Neural cell (in vitro differentiated cells): ENCODE data around the gene TMEM208. TPM values are rescaled to one million over a fixed set of nuclear protein-coding genes. Genes with fewer than 3 reads are reported as not detected.

Experiments
- H2AFZ ChIP-seq: fragments of 200-600, 300-800 bp; sonication (generic), shearing (Covaris generic); 2 replicates; pipeline ENCODE4 v1.6.0; 2014; ENCODE audit warnings: low read depth, mild to moderate bottlenecking, antibody characterized with exemption, low read length, moderate library complexity
- H3F3A ChIP-seq: fragments of 200-600 bp; shearing (Covaris generic); 2 replicates; pipeline ENCODE4 v1.6.1; 2016; ENCODE audit warnings: mild to moderate bottlenecking, moderate library complexity, mixed read lengths, antibody characterized with exemption, low read length; ENCODE audit not compliant: insufficient read depth, poor library complexity, severe bottlenecking
- H3K27ac ChIP-seq: fragments of 200-600, 300-800 bp; sonication (generic), shearing (Covaris generic); 2 replicates; pipeline ENCODE4 v1.5.1; 2014; ENCODE audit warnings: mild to moderate bottlenecking, low read length, moderate library complexity
- H3K27me3 ChIP-seq: fragments of 300-800, 200-600 bp; sonication (generic), shearing (Covaris generic); 2 replicates; pipeline ENCODE4 v1.6.0; 2014; ENCODE audit warnings: mild to moderate bottlenecking, low read depth, low read length, moderate library complexity; ENCODE audit not compliant: insufficient read depth
- H3K36me3 ChIP-seq: fragments of 300-800, 200-600 bp; sonication (generic), shearing (Covaris generic); 2 replicates; pipeline ENCODE4 v1.5.1; 2014; ENCODE audit warnings: mild to moderate bottlenecking, antibody characterized with exemption, low read length, moderate library complexity; ENCODE audit not compliant: insufficient read depth
- H3K4me2 ChIP-seq: fragments of 300-800, 200-600 bp; sonication (generic), shearing (Covaris generic); 2 replicates; pipeline ENCODE4 v1.6.0; 2014; ENCODE audit warnings: mild to moderate bottlenecking, low read length
- H3K4me3 ChIP-seq: fragments of 300-800, 200-600 bp; sonication (generic), shearing (Covaris generic); 2 replicates; pipeline ENCODE4 v1.5.1; 2014; ENCODE audit warnings: mild to moderate bottlenecking, low read length, moderate library complexity
- H3K79me2 ChIP-seq: fragments of 200-600 bp; shearing (Covaris generic); replicated peaks from 2 replicates; pipeline ENCODE4 v1.6.0; 2014; ENCODE audit warnings: mild to moderate bottlenecking, low read length, moderate library complexity; ENCODE audit not compliant: insufficient read depth
- H3K9ac ChIP-seq: fragments of 300-800, 200-600 bp; sonication (generic), shearing (Covaris generic); 2 replicates; pipeline ENCODE4 v1.6.1; 2016; ENCODE audit warnings: mild to moderate bottlenecking, low read length, mixed read lengths
- H3K9me2 ChIP-seq: fragments of 200-600 bp; shearing (Covaris generic); 2 replicates; pipeline ENCODE4 v1.6.1; 2016; ENCODE audit warnings: mild to moderate bottlenecking, low read length, mixed read lengths; ENCODE audit not compliant: insufficient read depth
- H3K9me3 ChIP-seq: fragments of 200-600, 300-800 bp; sonication (generic), shearing (Covaris generic); 2 replicates; pipeline ENCODE4 v1.6.1; 2016; ENCODE audit warnings: mild to moderate bottlenecking, mixed run types, low read length, moderate library complexity, mixed read lengths
- H4K20me1 ChIP-seq: fragments of 200-600 bp; shearing (Covaris generic); 2 replicates; pipeline ENCODE4 v1.6.1; 2016; ENCODE audit warnings: mild to moderate bottlenecking, mixed run types; ENCODE audit not compliant: insufficient read depth
- CTCF ChIP-seq: fragments of 450-650 bp; IDR thresholded peaks from 2 replicates; pipeline ENCODE4 v1.5.1; 2014; ENCODE audit warnings: antibody characterized with exemption, mild to moderate bottlenecking, moderate library complexity; ENCODE audit not compliant: poor library complexity, severe bottlenecking
- EP300 ChIP-seq: fragments of 450-650 bp; conservative IDR thresholded peaks from 2 replicates; pipeline ENCODE4 v1.6.1; 2014; ENCODE audit warnings: antibody characterized with exemption, mild to moderate bottlenecking, moderate library complexity; ENCODE audit not compliant: poor library complexity, severe bottlenecking
- EZH2 ChIP-seq: fragments of 200-600, 300-800 bp; shearing (Covaris generic), sonication (generic); IDR thresholded peaks from 2 replicates; pipeline ENCODE4 v1.6.1; 2014; ENCODE audit warnings: antibody characterized with exemption, low read length, borderline replicate concordance, mild to moderate bottlenecking; ENCODE audit not compliant: insufficient read depth, poor library complexity, severe bottlenecking
- MXI1 ChIP-seq: fragments of 450-650 bp; conservative IDR thresholded peaks from 2 replicates; pipeline ENCODE4 v1.6.1; 2014; ENCODE audit warnings: antibody characterized with exemption, mild to moderate bottlenecking; ENCODE audit not compliant: poor library complexity, severe bottlenecking
- POLR2AphosphoS5 ChIP-seq: IDR thresholded peaks from 2 replicates; pipeline ENCODE4 v1.6.1; 2012
- RAD21 ChIP-seq: fragments of 450-650 bp; conservative IDR thresholded peaks from 2 replicates; pipeline ENCODE4 v1.6.1; 2014; ENCODE audit warnings: antibody characterized with exemption, mild to moderate bottlenecking, moderate library complexity
- REST ChIP-seq: IDR thresholded peaks from 2 replicates; pipeline ENCODE4 v1.6.1; 2012; ENCODE audit warnings: borderline replicate concordance
- SMC3 ChIP-seq: fragments of 450-650 bp; conservative IDR thresholded peaks from 2 replicates; pipeline ENCODE4 v1.6.1; 2014; ENCODE audit warnings: antibody characterized with exemption, mild to moderate bottlenecking, moderate library complexity; ENCODE audit not compliant: poor library complexity
- TAF1 ChIP-seq: IDR thresholded peaks from 2 replicates; pipeline ENCODE4 v1.6.1; 2012; ENCODE audit warnings: low read depth
- polyA plus RNA-seq: library from polyadenylated mRNA; depleted of rRNA; stranded (reverse); fragments of >200 nt; gene quantifications from 2 replicates; pipeline ENCODE4 v1.2.3, GENCODE V29; 2014

TMEM208 gene
- polyA plus RNA-seq, 1 donor from 2014 or later, result 53.5 TPM

- peak overlapping the region; percentile 38 for H3K4me3 ChIP-seq
- no peaks in the 10 kb centered on the region for H3K36me3 ChIP-seq
- H3K27me3 ChIP-seq, result no peaks in the 10 kb centered on the region
- no peak overlapping the region for H3K4me2 ChIP-seq
- no peak overlapping the region for H2AFZ ChIP-seq
- H3K9me3 ChIP-seq, result no peaks in the 10 kb centered on the region
- no peak overlapping the region for H3K27ac ChIP-seq
- H3K9me2 ChIP-seq, result no peaks in the 10 kb centered on the region
- H3K79me2 ChIP-seq, result no peaks in the 10 kb centered on the region
- no peak overlapping the region for H3K9ac ChIP-seq
- H3F3A ChIP-seq, result no peaks in the 10 kb centered on the region
- TF ChIP-seq CTCF, result no peak
- no peak for TF ChIP-seq MXI1
- no peak for TF ChIP-seq POLR2AphosphoS5
- no peaks in the 10 kb centered on the region for H4K20me1 ChIP-seq
Measured at GRCh38 chr16:67235816-67236562, 9.1 kb downstream of the TMEM208 start.

GRCh38 chr16:67236563-67237395 lies 9.8 kb downstream of the TMEM208 start:
- no peak for TF ChIP-seq RAD21
- TF ChIP-seq SMC3, result no peak
- no peak for TF ChIP-seq CTCF
- no peak for TF ChIP-seq TAF1
- no peak for TF ChIP-seq MXI1
- no peak for TF ChIP-seq REST
- TF ChIP-seq POLR2AphosphoS5, result no peak
- TF ChIP-seq EZH2, result no peak
- TF ChIP-seq EP300, result no peak
- Histone ChIP-seq H3K79me2 (no peaks in the 10 kb centered on the region), H3K27ac (no peak overlapping the region), H2AFZ (no peak overlapping the region), H3K4me2 (no peak overlapping the region), H4K20me1 (no peaks in the 10 kb centered on the region), H3K4me3 (peak overlapping the region; percentile 38), H3F3A (no peaks in the 10 kb centered on the region), H3K9ac (no peak overlapping the region), H3K27me3 (no peaks in the 10 kb centered on the region), H3K9me3 (no peaks in the 10 kb centered on the region), H3K36me3 (no peaks in the 10 kb centered on the region), H3K9me2 (no peaks in the 10 kb centered on the region)
